HepG2 (cell line): ENCODE results near the gene SREBF1. TPM values are rescaled to one million over a fixed set of nuclear protein-coding genes. Genes with fewer than 3 reads are reported as not detected.

ENCODE experiments used
- ATAC-seq: fragments of 200-7000 bp; cut with Tn5 transposase; 3 replicates; pipeline ENCODE4 v1.9.1; 2020; ENCODE audit warnings: mild to moderate bottlenecking, moderate library complexity
- BruUV-seq: library from RNA; stranded (reverse); fragments of 400-500 nt; replicated peaks from 2 replicates; lab custom pipeline; 2021; lab: Mats Ljungman, UMichigan
- CTCF ChIA-PET: fragments of 300-600 bp; formaldehyde crosslinking; extraction: SDS; loops from one replicate; lab custom pipeline; 2021; ENCODE audit warnings: low total read pairs, inconsistent platforms, low intra/inter-chr PET ratio; lab: Yijun Ruan, JAX
- POLR2A ChIA-PET: fragments of 350-600 bp; sonication (Branson Sonifier 250); formaldehyde crosslinking; loops from one replicate; lab custom pipeline; 2020; ENCODE audit warnings: antibody characterized with exemption, inconsistent platforms; lab: Yijun Ruan, JAX
- DNase-seq: peaks from one replicate; pipeline ENCODE4 v3.0.0-alpha.2; 2015; ENCODE audit warnings: low spot score
- FAIRE-seq: peaks from 3 replicates; lab custom pipeline; 2011; peaks lifted over from hg19 to GRCh38; lab: Jason Lieb, UNC
- H2AFZ ChIP-seq: one replicate; pipeline ENCODE4 v1.6.1; 2011; ENCODE audit warnings: low read length, inconsistent platforms
- H3K27ac ChIP-seq: fragments of 300-600 bp; 3 replicates; pipeline ENCODE4 v1.8.0; 2011; ENCODE audit warnings: mixed run types, mild to moderate bottlenecking, mixed read lengths, low read length, inconsistent platforms; ENCODE audit not compliant: insufficient read depth; ENCODE audit errors: extremely low read length
- H3K27me3 ChIP-seq, 2 experiments: fragments of 200-600 bp in 1 of 2; 2 replicates in 1 of 2; 3 replicates in 1 of 2; pipeline versions ENCODE4 v1.6.0 to v1.8.0; 2011; ENCODE audit warnings: low read length in 2 of 2, mild to moderate bottlenecking in 2 of 2, moderate library complexity in 2 of 2, inconsistent platforms in 1 of 2; ENCODE audit not compliant: insufficient read depth in 2 of 2, control insufficient read depth in 1 of 2
- H3K36me3 ChIP-seq, 2 experiments: fragments of 200-600 bp in 1 of 2; replicated peaks in 1 of 2; 2 replicates in 1 of 2; 3 replicates in 1 of 2; pipeline versions ENCODE4 v1.5.1 to v1.8.0; 2011; ENCODE audit warnings: low read length in 2 of 2, inconsistent platforms in 1 of 2; ENCODE audit not compliant: insufficient read depth in 2 of 2, control insufficient read depth in 1 of 2
- H3K4me1 ChIP-seq: 2 replicates; pipeline ENCODE4 v1.5.1; 2012; ENCODE audit warnings: low read length, inconsistent platforms; ENCODE audit not compliant: insufficient read depth
- H3K4me2 ChIP-seq: 2 replicates; pipeline ENCODE4 v1.6.0; 2011; ENCODE audit warnings: low read depth, low read length, inconsistent platforms
- H3K4me3 ChIP-seq, 3 experiments: fragments of 200-600 bp in 1 of 3; sonication (generic), shearing (Covaris generic) in 1 of 3; replicated peaks in 1 of 3; 2 replicates each; pipeline ENCODE4 v1.5.1; 2011 to 2016; ENCODE audit warnings: low read length in 3 of 3, inconsistent platforms in 2 of 3, low read depth in 2 of 3, mild to moderate bottlenecking in 2 of 3, control low read depth in 1 of 3, mixed read lengths in 1 of 3; ENCODE audit not compliant: insufficient read depth in 1 of 3
- H3K79me2 ChIP-seq: one replicate; pipeline ENCODE4 v1.6.1; 2011; ENCODE audit warnings: low read length, inconsistent platforms; ENCODE audit not compliant: insufficient read depth
- H3K9ac ChIP-seq: 2 replicates; pipeline ENCODE4 v1.6.0; 2011; ENCODE audit warnings: mild to moderate bottlenecking, low read depth, low read length, inconsistent platforms; ENCODE audit not compliant: insufficient read depth
- H3K9me3 ChIP-seq: 2 replicates; pipeline ENCODE4 v1.5.1; 2012; ENCODE audit warnings: mild to moderate bottlenecking, low read length
- H4K20me1 ChIP-seq: 2 replicates; pipeline ENCODE4 v1.6.0; 2011; ENCODE audit warnings: inconsistent platforms, mild to moderate bottlenecking, low read length, moderate library complexity; ENCODE audit not compliant: insufficient read depth
- ARID2 ChIP-seq: sonication (generic); formaldehyde crosslinking; IDR thresholded peaks from 2 replicates; pipeline ENCODE4 v1.8.1; 2022; ENCODE audit warnings: mild to moderate bottlenecking, missing genetic modification reagents, borderline replicate concordance
- BCL3 ChIP-seq: sonication (generic); formaldehyde crosslinking; IDR thresholded peaks from 2 replicates; pipeline ENCODE4 v1.5.1; 2020; ENCODE audit warnings: mild to moderate bottlenecking, missing genetic modification reagents, moderate library complexity
- GLMP ChIP-seq: sonication (generic); formaldehyde crosslinking; IDR thresholded peaks from 2 replicates; pipeline ENCODE4 v1.9.0; 2021; ENCODE audit warnings: missing genetic modification reagents, mild to moderate bottlenecking, borderline replicate concordance
- RXRA ChIP-seq: sonication (generic); formaldehyde crosslinking; IDR thresholded peaks from 2 replicates; pipeline ENCODE4 v1.5.1; 2020; ENCODE audit warnings: missing genetic modification reagents
- SNAI1 ChIP-seq: sonication (generic); formaldehyde crosslinking; IDR thresholded peaks from 2 replicates; pipeline ENCODE4 v1.5.0; 2020; ENCODE audit warnings: mild to moderate bottlenecking, missing genetic modification reagents, borderline replicate concordance
- TEAD3 ChIP-seq: optimal IDR thresholded peaks from 2 replicates; pipeline ENCODE3; 2016; ENCODE audit warnings: borderline replicate concordance
- ZBTB43 ChIP-seq: sonication (generic); formaldehyde crosslinking; conservative IDR thresholded peaks from 2 replicates; pipeline ENCODE4 v1.4.0; 2020; ENCODE audit warnings: missing genetic modification reagents
- WGBS: methylation state at CpG from one replicate; pipeline ENCODE4 v1.1.6; 2017; ENCODE audit warnings: low lambda C conversion rate; 5-methylcytosine and 5-hydroxymethylcytosine counted together
- in situ Hi-C: cut with HindIII; loops from 2 replicates; pipeline ENCODE4 v1.10.0; 2017; ENCODE audit warnings: low pct_unique_long_range_greater_than_20kb; ENCODE audit not compliant: extremely low pct_ligation_motif_present
- intact Hi-C: fragments of 100-400 bp; cut with micrococcal nuclease; formaldehyde crosslinking; loops from one replicate; pipeline ENCODE4 v1.10.0; 2022; ENCODE audit not compliant: unreplicated experiment
- polyA plus RNA-seq, 8 experiments: library from polyadenylated mRNA; depleted of rRNA in 3 of 8; stranded (reverse) in 7 of 8; unstranded in 1 of 8; fragments of >200 nt; fragmentation: Illumina TruSeq in 4 of 8; extraction: Trizol in 4 of 8; gene quantifications; 2 replicates each; pipeline versions ENCODE4 v1.2.1 to v1.2.3, GENCODE V29; 2011 to 2016; ENCODE audit warnings: low read depth in 4 of 8, missing spikeins in 1 of 8, mixed read lengths in 1 of 8; ENCODE audit not compliant: insufficient read depth in 1 of 8
- total RNA-seq, 5 experiments: library from RNA; depleted of rRNA; stranded (reverse); fragments of >200 nt; fragmentation: Illumina TruSeq; extraction: Trizol; gene quantifications; 2 replicates each; pipeline ENCODE4 v1.2.3, GENCODE V29; 2016; ENCODE audit warnings: low read depth in 1 of 5
- TF ChIP-seq, protein P1 (sequence below): sonication (generic); formaldehyde crosslinking; IDR thresholded peaks from 2 replicates; pipeline ENCODE4 v1.4.0; 2020; ENCODE audit warnings: missing genetic modification reagents
- TF ChIP-seq, protein P2 (sequence below): sonication (generic); formaldehyde crosslinking; IDR thresholded peaks from 2 replicates; pipeline ENCODE4 v1.5.0; 2020; ENCODE audit warnings: mild to moderate bottlenecking, missing genetic modification reagents
- TF ChIP-seq, protein P3 (sequence below): sonication (generic); formaldehyde crosslinking; IDR thresholded peaks from 2 replicates; pipeline ENCODE4 v1.5.1; 2020; ENCODE audit warnings: mild to moderate bottlenecking, missing genetic modification reagents, moderate library complexity

The SREBF1 gene
- total and polyA plus RNA-seq, 2 of the 13 experiments (the other 11 are each of a cell fraction or from before 2014, with no cell fraction given), result 34.3 to 38.0 TPM

DNA sequence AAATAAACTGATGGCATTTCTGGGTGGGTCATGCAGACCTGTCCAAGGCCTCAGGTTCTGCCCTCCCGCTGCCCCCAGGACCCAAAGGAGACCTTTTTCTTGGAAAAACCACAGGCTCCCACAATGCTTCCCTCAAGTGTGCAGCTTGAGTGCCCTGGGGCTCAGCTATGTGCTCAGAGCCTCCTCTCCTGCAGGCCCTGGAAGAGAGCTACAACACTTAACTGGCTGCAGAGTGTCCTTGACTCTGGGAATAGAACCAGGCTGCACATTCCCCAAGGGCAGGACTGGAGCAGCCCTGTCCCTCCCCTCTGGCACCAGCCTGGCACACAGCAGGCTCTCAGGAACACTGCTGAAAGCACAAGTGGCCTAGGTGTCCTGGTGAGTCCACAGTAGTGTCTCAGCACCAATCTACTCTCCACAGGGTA lies 4.8 kb upstream of the SREBF1 start:
- DNase-seq, result peak; percentile 22
- BruUV-seq, result no TSS peak
- Histone ChIP-seq H3K4me1 (peaks cover 72% of the 10 kb centered on the region), H3K4me3 (peak overlapping the region in 1 of 3 experiments; percentile 34; a peak in 1 of 6 replicates), H3K79me2 (peaks cover 2% of the 10 kb centered on the region), H3K4me2 (peak overlapping the region; percentile 97), H3K27me3 (no peaks in the 10 kb centered on the region; a peak in 2 of 5 replicates), H4K20me1 (no peaks in the 10 kb centered on the region), H3K36me3 (no peaks in the 10 kb centered on the region), H3K27ac (peak overlapping the region; percentile 90), H3K9me3 (no peaks in the 10 kb centered on the region), H2AFZ (no peak overlapping the region), H3K9ac (no peak overlapping the region; the same call in none of the 2 replicates)
- ChIA-PET POLR2A (interaction anchor here (1.2 to 2.8 kb wide), 6 partner anchors 8 to 30 kb away, joined by 3 to 17 read pairs (median 8); no protein-coding TSS in a partner anchor), CTCF (no interaction called here)
- ATAC-seq, result peak; percentile 9
- 57% methylated on average over 1 of the region's 1 CpG for WGBS
- no peak for FAIRE-seq
- intact Hi-C loops, result no loop called here
- in situ Hi-C loops, result no loop called here
- TF ChIP-seq RXRA (CRISPR knock-in tag) (0 out of 2 replicates have a peak, but pooled peaks have one; percentile 8), ARID2 (CRISPR knock-in tag) (no peak), ZBTB43 (CRISPR knock-in tag) (no peak), TEAD3 (CRISPR knock-in tag) (peak; percentile 11), GLMP (CRISPR knock-in tag) (no peak), SNAI1 (CRISPR knock-in tag) (no peak), BCL3 (0 out of 2 replicates have a peak, but pooled peaks have one; percentile 34)
- TF ChIP-seq, protein P1, sequence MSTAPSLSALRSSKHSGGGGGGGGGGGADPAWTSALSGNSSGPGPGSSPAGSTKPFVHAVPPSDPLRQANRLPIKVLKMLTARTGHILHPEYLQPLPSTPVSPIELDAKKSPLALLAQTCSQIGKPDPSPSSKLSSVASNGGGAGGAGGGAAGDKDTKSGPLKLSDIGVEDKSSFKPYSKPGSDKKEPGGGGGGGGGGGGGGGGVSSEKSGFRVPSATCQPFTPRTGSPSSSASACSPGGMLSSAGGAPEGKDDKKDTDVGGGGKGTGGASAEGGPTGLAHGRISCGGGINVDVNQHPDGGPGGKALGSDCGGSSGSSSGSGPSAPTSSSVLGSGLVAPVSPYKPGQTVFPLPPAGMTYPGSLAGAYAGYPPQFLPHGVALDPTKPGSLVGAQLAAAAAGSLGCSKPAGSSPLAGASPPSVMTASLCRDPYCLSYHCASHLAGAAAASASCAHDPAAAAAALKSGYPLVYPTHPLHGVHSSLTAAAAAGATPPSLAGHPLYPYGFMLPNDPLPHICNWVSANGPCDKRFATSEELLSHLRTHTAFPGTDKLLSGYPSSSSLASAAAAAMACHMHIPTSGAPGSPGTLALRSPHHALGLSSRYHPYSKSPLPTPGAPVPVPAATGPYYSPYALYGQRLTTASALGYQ (CRISPR knock-in tag), result no peak
- TF ChIP-seq, protein P2, sequence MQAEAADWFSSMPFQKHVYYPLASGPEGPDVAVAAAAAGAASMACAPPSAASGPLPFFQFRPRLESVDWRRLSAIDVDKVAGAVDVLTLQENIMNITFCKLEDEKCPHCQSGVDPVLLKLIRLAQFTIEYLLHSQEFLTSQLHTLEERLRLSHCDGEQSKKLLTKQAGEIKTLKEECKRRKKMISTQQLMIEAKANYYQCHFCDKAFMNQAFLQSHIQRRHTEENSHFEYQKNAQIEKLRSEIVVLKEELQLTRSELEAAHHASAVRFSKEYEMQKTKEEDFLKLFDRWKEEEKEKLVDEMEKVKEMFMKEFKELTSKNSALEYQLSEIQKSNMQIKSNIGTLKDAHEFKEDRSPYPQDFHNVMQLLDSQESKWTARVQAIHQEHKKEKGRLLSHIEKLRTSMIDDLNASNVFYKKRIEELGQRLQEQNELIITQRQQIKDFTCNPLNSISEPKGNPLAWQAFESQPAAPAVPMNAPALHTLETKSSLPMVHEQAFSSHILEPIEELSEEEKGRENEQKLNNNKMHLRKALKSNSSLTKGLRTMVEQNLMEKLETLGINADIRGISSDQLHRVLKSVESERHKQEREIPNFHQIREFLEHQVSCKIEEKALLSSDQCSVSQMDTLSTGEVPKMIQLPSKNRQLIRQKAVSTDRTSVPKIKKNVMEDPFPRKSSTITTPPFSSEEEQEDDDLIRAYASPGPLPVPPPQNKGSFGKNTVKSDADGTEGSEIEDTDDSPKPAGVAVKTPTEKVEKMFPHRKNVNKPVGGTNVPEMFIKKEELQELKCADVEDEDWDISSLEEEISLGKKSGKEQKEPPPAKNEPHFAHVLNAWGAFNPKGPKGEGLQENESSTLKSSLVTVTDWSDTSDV (CRISPR knock-in tag), result no peak
- TF ChIP-seq, protein P3, sequence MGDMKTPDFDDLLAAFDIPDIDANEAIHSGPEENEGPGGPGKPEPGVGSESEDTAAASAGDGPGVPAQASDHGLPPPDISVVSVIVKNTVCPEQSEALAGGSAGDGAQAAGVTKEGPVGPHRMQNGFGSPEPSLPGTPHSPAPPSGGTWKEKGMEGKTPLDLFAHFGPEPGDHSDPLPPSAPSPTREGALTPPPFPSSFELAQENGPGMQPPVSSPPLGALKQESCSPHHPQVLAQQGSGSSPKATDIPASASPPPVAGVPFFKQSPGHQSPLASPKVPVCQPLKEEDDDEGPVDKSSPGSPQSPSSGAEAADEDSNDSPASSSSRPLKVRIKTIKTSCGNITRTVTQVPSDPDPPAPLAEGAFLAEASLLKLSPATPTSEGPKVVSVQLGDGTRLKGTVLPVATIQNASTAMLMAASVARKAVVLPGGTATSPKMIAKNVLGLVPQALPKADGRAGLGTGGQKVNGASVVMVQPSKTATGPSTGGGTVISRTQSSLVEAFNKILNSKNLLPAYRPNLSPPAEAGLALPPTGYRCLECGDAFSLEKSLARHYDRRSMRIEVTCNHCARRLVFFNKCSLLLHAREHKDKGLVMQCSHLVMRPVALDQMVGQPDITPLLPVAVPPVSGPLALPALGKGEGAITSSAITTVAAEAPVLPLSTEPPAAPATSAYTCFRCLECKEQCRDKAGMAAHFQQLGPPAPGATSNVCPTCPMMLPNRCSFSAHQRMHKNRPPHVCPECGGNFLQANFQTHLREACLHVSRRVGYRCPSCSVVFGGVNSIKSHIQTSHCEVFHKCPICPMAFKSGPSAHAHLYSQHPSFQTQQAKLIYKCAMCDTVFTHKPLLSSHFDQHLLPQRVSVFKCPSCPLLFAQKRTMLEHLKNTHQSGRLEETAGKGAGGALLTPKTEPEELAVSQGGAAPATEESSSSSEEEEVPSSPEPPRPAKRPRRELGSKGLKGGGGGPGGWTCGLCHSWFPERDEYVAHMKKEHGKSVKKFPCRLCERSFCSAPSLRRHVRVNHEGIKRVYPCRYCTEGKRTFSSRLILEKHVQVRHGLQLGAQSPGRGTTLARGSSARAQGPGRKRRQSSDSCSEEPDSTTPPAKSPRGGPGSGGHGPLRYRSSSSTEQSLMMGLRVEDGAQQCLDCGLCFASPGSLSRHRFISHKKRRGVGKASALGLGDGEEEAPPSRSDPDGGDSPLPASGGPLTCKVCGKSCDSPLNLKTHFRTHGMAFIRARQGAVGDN (CRISPR knock-in tag), result peak; percentile 38
